Measurements from ENCODE around the gene KIF25. TPM values are rescaled to one million over a fixed set of nuclear protein-coding genes. Genes with fewer than 3 reads are reported as not detected.
A peak's percentile ranks its signal among the peaks of the same experiment; 100 is the strongest.
"Not testable (repeated sequence)": the region's sequence is repeated elsewhere in the genome, so short reads cannot be mapped to it uniquely, and the experiment has no call there.

Gene KIF25
- total RNA-seq, 1 experiment from 2014 or later = not detected

DNA sequence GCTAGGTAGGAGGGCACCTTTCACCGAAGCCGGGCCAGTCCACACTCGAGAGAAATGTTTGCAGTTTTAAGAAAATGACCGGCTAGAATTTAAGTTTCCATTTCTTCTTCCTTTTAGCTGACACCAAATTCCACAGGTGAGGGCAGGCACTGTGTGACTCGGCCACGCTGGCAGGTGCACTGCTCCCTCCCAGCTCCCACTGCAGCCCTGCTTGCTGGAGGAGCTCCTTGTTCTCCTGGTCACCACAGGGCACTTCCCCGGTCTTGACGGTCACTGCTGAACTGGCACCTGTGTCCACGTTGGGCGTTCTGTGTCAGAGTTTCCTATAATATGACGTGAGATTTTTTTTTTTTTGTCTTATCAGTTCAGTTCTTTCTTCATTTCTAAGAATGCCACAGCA, 3.6 kb upstream of the KIF25 start:
- no peak for DNase-seq (ENCODE audit: low read depth)

DNA sequence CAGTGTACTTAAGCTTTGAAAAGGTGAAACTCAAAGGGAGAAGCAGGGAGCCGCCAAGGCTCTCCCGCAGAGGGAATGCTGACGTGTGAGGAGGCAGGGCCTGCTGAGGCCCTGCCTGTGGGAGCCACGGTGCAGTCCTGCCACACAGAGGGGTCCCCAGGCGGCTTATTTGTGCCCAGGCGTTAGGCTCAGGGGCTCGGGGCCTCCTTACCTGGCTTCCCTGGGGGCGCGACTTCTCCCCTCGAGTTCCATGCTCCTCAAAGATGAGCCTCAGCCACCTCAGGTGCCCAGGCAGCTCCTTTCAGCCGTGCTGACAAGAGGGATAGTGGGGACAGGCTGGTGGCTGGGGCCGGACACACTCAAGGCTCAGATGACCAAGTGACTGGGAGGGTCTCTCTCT, 2.2 kb upstream of the KIF25 start:
- DNase-seq (ENCODE audit: low read depth) = no peak

DNA sequence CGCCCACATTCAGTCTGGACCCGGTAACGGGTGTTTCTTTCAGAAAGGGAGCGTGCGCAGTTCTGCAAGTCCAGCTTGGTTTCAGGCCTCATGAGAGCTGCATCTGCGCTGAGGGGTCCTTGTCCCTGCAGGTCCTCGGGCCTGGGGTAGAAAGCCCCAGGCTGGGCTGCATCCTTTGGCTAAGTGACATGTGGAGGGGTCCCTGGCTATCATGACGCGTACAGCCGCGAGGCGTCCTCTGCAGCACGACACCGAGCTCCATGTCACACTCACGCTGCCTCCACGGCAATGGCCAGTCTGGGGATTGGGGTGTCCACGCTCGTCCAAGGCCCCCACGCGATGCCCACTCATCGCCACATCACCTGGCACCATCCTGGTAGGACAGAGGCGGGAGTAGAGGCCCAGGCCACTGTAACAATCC, 1.7 kb upstream of the KIF25 start:
- DNase-seq (ENCODE audit: low read depth) = no peak

DNA sequence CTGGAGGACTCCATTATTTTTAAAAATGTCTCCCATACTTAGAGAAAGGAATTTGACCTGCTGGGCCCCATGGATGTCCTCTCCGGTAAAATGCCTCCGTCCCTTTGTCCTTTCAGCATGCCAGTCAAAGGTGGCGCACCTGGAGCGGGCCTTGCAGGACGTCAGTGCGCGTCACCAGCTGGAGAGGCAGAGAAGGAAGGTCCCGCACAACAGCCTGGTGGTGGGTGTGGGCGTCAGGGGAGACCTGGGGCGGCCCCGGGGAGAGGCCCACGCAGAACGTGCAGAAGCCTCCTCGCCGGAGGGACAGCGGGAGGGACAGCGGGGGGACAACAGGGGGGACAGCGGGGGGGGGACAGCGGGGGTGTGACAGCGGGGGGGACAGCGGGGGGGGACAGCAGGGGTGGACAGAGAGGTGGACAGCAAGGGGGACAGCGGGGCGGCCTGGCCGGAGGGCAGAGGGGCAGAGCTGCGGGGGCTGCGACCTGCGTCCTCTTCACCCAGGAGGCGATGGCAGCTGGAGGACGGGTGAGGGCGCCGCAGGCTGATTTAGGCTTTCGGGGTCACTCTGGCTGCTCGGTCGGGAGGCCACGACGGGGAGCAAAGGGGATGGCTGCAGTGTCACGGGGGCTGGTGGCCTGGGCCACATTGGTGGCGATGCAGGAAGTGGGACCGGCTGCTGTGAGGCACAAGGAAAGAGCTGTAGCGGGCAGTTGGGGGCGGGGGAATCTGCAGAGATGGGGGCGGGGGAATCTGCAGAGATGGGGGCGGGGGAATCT, 859 bp upstream of the KIF25 start:
- no peak for DNase-seq (ENCODE audit: low read depth)

DNA sequence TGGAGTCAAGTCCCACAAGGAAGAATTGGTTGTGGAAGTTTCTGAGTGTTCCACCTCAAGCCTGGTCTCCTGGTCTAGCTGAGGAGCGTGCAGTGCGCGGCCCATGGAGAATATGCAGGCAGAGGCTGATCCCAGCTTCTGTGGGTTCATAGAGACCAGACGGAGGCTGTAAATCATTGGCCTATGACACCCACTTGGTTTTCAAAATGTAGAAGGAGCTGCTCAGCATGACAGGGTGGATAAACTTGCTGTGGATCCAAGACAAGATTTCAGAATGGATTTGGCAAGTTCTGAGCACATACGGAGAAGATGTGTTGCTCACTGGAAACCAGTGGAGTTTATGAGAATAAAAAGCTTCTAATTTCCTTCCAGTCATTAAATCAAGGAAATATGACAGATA, 744 bp downstream of the KIF25 start:
- no peak for DNase-seq (ENCODE audit: low read depth)

DNA sequence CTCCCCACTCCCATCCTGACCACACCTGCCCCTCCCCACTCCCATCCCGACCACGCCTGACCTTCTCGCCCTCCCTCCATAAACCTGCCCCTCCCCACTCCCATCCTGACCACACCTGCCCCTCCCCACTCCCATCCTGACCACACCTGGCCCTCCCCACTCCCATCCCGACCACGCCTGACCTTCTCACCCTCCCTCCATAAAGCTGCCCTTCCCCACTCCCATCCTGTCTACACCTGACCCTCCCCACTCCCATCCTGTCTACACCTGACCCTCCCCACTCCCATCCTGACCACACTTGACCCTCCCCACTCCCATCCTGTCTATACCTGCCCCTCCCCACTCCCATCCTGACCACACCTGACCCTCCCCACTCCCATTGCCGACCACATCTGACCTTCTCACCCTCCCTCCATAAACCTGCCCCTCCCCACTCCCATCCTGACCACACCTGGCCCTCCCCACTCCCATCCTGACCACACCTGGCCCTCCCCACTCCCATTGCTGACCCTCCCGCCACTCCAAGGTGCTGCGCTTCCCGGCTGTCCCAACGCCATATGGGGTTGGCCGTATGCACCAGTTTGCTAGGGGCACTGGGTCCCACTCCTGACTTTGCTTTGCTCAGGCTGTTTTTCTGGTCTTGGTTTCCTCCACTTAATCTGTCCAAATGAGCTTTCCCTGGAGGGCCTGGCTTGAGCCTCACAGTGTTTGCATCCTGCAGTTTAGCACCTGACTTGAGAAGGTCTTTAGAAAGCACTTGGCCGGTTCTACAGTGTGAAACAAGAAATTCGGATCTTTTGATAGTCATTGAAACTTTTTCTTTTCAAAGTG, 2.9 kb downstream of the KIF25 start:
- no peak for DNase-seq (ENCODE audit: low read depth)

DNA sequence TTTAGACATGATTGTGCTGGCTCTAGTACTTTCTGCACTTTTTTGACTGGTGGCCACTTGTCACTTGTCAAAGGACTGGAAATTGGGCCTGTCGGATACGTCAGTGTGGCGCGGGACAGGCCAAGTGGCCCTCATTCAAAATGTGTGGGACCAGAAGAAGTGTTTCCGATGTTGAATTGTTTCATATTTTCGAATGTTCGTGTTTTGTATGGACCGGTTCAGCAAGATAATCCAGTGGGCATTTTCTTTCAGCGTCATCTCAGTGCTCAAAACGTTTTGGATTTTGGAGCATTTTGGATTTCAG, 3.5 kb downstream of the KIF25 start:
- no peak for DNase-seq (ENCODE audit: low read depth)

DNA sequence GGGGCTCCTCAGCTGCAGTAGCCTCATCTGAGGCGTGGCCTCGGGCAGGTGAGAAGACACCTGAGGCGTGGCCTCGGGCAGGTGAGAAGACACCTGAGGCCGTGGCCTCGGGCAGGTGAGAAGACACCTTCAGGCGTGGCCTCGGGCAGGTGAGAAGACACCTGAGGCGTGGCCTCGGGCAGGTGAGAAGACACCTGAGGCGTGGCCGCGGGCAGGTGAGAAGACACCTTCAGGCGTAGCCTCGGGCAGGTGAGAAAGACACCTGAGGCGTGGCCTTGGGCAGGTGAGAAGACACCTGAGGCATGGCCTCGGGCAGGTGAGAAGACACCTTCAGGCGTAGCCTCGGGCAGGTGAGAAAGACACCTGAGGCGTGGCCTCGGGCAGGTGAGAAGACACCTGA, 4.0 kb downstream of the KIF25 start:
- DNase-seq (ENCODE audit: low read depth) = not testable (repeated sequence)

DNA sequence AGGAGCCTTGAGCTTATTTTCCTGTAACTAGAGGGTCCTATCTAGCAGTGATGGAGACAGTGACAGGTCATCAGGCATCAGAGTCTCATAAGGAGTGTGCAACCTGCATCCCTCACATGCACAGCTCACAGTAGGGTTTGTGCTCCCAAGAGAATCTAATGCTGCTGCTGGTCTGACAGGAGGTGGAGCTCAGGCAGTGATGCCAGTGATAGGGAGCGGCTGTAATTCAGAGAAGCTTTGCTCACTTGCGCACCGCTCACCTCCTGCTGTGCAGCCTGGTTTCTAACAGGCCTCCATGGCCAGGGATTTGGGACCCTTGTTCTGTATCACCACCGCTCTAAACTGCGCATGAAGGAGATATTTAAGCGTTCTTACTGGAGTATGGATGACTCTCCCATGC, 5.3 kb downstream of the KIF25 start:
- no peak for DNase-seq (ENCODE audit: low read depth)

DNA sequence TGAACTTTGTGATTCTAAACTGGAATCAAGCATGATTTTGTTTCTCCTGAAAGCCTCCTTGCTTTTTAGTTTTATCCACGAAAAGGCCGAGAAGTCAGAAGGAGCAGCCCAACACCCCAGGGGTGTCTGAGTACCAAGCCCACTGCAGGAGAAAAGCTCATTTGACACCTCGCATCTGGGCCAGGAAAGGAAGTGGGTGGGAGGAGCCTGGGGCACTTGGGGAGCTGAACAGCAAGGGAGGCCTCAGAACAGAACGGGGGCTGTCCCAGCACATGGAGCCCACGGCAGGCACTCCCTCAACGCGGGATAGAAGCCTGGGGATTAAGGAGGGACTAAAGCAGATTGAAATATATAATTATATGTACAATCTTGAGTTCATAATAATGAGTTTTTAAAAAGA, 6.6 kb downstream of the KIF25 start:
- DNase-seq (ENCODE audit: low read depth) = no peak

DNA sequence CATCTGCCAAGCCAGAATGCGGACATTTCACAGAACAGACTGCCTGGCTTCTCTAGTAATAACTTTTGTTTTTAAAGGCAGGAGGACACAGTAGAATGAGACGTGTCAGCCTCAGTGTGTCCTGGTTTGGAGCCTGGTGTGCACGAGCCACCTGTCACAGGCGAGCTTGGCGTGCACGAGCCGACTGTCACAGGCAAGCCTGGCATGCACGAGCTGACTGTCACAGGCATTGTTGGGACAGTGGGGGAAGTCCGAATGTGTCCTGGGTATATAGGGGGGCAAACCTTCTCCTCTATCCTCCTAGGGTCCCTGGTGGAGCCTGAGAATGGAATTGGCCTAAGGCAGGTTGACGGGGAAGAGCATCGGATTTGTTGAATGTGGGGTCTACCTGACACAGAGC, 7.5 kb downstream of the KIF25 start:
- DNase-seq (ENCODE audit: low read depth) = no peak

DNA sequence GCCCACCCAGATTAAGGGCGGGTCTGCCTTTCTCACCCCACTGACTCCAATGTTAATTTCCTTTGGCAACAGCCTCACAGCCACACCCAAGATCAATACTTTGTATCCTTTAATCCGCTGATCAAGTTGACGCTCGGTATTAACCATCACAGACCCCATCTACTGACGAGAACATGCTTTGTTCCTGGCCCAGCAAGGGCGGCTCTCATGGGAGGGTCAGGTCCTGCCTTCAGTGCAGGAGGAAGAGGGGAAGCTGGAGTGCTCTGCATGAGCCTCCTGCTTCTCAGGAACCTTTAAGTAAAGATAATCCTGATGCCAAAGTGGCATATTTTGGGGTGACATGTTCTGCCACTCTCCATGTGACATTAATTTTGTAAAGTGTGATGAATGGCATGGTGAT, 8.3 kb downstream of the KIF25 start:
- DNase-seq (ENCODE audit: low read depth) = no peak

DNA sequence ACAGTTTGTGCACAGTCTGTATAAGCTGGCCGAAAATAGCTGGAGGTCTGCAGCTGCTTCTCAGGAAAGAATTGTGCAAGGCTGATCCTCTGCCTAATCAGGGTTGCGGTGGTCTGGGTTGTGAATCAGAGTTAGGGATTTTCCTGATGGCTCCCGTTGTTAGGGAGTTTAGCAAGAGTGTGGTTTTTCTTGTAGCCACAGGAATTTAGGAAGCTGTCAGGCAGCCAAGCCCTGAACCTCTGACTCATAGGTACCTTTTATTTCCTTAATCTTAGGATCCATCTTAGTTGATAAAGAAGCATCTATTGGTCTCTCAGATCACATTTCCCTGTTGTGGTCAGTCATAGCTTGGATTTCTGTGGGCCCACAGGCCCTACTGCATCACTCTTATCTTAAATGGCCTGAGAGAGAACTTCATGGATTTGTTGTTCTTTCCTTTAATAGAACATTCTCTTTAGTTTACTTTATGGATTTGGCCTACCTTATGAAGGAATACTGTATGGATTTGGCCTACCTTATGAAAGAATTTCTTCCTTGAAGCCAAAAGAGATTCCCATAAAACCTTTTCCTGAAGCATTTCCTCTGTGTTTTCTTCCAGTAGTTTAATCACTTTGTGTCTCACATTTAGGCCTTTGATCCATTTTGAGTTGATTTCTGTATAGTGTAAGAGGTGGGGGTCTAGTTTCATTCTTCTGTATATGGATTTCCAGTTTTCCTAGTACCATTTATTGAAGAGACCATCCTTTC, 10.3 kb downstream of the KIF25 start:
- peak; percentile 99 for DNase-seq (ENCODE audit: low read depth)

DNA sequence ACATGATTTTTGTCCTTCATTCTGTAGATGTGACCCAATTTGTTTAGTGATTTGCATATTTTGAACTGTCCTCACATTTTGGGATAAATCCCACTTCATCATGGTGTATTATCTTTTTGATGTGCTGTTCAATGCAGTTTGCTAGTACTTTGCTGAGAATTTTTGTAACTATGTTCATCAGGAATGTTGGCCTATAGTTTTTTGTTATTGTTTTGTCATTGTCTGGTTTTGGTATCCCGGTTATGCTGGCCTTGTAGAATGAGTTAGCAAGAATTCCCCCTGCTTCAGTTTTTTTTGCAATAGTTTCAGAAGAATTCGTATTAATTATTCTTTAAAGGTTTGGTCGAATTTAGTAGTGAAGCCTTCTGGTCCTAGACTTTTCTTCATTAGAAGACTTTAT, 11.9 kb downstream of the KIF25 start:
- DNase-seq (ENCODE audit: low read depth) = no peak

DNA sequence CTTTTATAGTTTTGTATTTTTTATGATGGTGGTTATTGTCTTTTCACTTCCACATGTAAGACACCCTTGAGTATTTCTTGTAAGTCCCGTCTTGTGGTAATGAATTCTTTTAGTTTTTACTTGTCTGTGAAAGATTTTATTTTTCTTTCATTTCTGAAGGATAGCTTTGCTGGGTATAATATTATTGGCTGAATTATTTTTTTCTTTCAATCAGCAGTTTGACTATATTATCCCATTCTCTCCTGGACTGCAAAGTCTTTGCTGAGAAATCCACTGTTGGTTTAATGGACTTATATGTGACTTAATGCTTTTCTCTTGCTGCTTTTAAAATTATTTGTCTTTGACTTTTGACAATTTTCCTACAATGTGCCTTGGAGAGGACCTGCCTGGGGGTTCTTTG, 13.8 kb downstream of the KIF25 start:
- DNase-seq (ENCODE audit: low read depth) = no peak

DNA sequence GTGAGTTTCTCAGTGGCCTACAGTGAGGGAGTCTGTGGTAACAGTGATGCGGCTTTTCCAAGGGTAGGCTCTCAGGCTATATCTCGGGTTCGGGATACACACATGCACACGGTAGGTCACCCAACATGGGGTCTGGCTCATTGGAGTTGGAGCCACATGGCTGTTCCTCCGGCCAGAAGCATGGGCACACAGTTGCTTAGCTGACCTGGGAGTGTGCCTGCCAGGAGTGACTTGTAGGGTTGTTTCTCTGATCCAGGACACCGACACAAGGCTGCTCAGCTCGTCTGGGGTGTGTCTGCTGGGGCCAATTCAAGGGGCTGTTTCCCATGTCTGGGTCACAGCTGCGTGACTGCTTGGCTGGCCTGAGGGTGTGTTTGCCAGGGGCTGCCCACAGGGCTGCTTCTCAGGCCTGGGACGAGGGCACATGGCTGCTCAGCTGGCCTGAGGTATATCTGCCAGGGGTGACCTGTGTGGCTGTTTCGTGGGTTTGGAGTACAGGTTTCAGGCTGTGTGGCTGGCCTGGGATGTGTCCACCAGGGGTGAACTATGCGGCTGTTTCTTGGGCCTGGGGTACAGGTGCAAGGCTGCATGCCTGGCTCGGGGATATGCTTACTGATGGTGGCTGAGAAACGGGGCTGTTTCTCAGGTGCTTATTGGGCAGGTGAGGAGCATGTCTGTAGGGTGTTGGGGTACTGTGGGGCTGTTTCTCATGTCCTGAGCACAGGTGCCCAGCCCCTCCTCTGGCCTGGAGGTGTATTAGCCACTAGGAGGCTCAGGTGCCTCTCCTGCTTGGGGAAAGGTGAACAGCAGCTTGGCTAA, 15.2 kb downstream of the KIF25 start:
- no peak for DNase-seq (ENCODE audit: low read depth)

DNA sequence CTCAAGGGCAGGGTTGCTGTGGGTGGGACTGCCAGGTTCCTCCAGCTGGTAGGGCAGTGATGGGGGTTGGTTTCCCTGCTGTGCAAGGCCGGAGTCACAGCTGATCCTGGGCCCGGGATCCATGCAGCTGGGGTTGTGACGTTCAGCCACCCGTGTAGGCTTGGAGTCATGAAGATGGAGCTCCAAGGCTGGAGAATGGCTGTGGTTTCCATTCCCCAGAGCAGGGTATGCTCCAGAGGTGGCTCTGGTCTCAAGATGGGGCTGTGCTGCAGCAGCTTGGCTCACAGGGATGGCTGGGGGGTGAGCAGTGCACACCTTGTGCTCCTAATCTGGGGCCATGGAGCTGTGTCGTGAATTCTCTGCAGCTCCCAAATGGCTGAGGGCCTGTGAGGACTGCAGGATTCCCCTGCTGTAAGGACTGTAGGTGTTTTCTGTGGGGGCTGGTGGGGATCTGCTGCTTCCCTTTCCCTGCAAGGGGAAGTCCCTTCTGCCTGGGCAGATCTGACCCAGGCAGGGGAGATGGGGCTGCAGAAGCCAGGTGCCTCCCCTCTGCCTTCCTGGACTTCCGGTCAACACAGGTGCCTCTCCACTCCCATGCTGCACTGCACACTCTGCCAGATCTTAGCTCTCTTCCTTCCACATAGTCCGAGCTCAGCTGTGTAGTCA, 15.9 kb downstream of the KIF25 start:
- no peak for DNase-seq (ENCODE audit: low read depth)

DNA sequence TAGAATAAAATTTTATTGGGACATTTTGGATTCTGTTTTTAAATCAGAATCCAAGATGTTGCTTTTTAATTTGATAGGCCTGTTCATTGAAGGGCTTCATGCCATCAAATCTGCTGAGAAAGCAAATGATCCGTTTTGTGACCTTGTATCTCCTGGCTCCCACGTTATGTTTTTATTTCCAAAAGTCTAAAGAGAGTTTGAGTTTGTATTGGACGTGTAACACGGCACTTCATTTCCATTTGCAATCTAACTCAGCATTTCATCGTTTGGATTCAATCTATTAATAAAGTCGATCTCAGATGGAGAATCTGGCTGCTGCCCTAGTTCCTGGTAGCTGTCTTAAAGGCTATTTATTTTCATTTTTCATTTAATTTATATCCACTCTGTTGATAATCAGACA, 17.0 kb downstream of the KIF25 start:
- no peak for DNase-seq (ENCODE audit: low read depth)

DNA sequence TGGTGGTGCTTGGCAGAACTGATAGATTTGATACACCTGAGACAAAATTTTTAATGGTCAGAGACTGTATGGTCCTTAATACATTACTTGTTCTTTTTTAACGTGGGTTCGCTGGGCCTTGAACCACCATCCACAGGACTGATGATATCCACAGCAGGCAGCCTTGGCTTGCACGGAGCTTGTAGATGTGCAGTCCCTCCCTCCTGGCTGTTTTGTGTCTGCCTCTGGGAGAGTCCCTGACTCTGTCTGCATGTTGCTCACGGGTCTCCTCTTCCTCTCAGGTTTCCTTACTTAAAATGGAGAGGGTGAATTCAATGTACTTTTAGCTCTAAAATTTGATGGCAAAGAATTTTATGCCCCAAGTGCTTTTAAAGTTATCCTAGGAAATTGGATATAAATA, 17.5 kb downstream of the KIF25 start:
- DNase-seq (ENCODE audit: low read depth) = no peak

DNA sequence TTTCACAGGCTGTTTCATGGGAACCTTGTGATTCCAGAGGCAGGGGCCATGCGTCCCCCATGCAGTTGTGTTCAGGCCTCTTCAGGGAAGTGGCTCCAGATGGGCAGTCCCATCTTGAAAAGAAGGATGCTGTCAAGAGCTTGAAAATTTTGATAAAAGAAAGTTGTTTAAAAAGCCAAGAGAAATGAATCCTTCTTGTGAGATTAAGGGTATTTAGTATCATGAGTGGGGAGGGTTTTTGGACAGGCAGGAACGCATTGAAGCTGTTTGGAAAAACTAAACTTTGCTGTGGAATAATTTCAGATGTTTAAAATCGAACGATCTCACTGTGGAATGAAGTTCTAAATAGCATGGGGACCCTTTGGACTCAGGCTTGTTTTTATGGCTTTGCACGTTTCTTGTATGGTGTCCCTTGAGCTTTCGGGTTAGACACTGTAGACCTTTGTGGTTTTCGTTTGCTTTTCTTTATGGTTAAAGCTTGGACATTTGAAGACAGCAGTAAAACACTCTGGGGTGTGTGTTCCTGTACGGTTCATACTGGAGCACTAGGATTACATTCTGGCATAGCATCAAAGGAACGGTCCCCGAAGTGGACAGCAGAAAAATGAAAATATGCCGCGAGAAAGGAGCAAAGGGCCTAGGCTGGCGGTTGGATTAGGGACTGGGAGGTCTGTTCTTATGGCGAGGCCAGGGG, 18.2 kb downstream of the KIF25 start:
- no peak for DNase-seq (ENCODE audit: low read depth)
